Testis (tissue), 2 donors: ENCODE data around the gene MAML3.

Source experiments
- POLR2A ChIP-seq: fragments of 450-650 bp; IDR thresholded peaks from one replicate; pipeline ENCODE4 v1.6.1; 2017; ENCODE audit warnings: antibody characterized with exemption, mild to moderate bottlenecking, moderate library complexity
- TF ChIP-seq, protein P1 (sequence below), 3 experiments: fragments of 450-650 bp in 2 of 3; fragments of 200-600 bp in 1 of 3; sonication (generic) in 1 of 3; IDR thresholded peaks; one replicate each; pipeline ENCODE4 v1.5.1; 2016 to 2019; ENCODE audit warnings: antibody characterized with exemption in 3 of 3, mild to moderate bottlenecking in 2 of 3, moderate library complexity in 1 of 3

DNA sequence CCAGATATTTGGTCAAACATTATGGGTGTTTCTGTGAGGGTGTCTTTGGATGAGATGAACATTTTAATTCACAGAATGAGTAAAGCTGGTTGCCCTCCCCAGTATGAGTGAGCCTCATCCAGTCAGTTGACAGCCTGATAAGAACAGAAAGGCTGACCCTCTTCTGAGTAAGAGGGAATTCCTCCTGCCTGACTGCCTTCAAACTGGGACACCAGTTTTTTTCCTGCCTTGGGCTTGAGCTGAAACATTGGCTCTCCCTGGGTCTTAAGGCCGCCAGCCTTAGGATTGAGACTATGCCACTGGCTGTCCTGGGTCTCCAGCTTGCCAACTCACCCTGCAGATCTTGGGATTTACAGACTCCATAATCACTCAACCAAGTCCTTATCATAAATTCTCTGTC, 14.5 kb upstream of the MAML3 start:
- TF ChIP-seq, protein P1, sequence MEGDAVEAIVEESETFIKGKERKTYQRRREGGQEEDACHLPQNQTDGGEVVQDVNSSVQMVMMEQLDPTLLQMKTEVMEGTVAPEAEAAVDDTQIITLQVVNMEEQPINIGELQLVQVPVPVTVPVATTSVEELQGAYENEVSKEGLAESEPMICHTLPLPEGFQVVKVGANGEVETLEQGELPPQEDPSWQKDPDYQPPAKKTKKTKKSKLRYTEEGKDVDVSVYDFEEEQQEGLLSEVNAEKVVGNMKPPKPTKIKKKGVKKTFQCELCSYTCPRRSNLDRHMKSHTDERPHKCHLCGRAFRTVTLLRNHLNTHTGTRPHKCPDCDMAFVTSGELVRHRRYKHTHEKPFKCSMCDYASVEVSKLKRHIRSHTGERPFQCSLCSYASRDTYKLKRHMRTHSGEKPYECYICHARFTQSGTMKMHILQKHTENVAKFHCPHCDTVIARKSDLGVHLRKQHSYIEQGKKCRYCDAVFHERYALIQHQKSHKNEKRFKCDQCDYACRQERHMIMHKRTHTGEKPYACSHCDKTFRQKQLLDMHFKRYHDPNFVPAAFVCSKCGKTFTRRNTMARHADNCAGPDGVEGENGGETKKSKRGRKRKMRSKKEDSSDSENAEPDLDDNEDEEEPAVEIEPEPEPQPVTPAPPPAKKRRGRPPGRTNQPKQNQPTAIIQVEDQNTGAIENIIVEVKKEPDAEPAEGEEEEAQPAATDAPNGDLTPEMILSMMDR (IDR thresholded peaks at IDR 0.05) = no peak
- TF ChIP-seq POLR2A = no peak
